ENCODE measurements around the gene PTPRG. TPM values are rescaled to one million over a fixed set of nuclear protein-coding genes. Genes with fewer than 3 reads are reported as not detected.
A peak's percentile ranks its signal among the peaks of the same experiment; 100 is the strongest.

Gene PTPRG
- total and polyA plus RNA-seq, 11 donors, result 8.0 to 48.5 (median 35.4) TPM

GRCh38 chr3:62260655-62261054, 699.3 kb downstream of the PTPRG start:
- no peaks in the 10 kb centered on the region for H3K27me3 ChIP-seq
- peak overlapping the region in 1 of 12 donors; percentile 6 for H3K27ac ChIP-seq
- 77 to 88% (median 84%) methylated on average over 1 of the region's 1 CpG for WGBS, 4 donors
- DNase-seq (no peak), ATAC-seq (no peak)
- H3K36me3 ChIP-seq, result peaks cover 0 to 39% (median 16%) of the 10 kb centered on the region in 9 donors
- peaks cover 0 to 24% (median 0%) of the 10 kb centered on the region in 12 donors for H3K4me1 ChIP-seq
- TF ChIP-seq, protein P1, sequence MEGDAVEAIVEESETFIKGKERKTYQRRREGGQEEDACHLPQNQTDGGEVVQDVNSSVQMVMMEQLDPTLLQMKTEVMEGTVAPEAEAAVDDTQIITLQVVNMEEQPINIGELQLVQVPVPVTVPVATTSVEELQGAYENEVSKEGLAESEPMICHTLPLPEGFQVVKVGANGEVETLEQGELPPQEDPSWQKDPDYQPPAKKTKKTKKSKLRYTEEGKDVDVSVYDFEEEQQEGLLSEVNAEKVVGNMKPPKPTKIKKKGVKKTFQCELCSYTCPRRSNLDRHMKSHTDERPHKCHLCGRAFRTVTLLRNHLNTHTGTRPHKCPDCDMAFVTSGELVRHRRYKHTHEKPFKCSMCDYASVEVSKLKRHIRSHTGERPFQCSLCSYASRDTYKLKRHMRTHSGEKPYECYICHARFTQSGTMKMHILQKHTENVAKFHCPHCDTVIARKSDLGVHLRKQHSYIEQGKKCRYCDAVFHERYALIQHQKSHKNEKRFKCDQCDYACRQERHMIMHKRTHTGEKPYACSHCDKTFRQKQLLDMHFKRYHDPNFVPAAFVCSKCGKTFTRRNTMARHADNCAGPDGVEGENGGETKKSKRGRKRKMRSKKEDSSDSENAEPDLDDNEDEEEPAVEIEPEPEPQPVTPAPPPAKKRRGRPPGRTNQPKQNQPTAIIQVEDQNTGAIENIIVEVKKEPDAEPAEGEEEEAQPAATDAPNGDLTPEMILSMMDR (IDR thresholded peaks at IDR 0.05), result no peak
- TF ChIP-seq POLR2A (IDR thresholded peaks at IDR 0.05), result no peak
- no peak overlapping the region for H3K4me3 ChIP-seq
- H3K9me3 ChIP-seq, result no peaks in the 10 kb centered on the region
- intact Hi-C loops (cut with DNase I), result no loop called here

GRCh38 chr3:62261121-62261520, 699.8 kb downstream of the PTPRG start:
- TF ChIP-seq, protein P1 (IDR thresholded peaks at IDR 0.05), result no peak
- no peak for TF ChIP-seq POLR2A (IDR thresholded peaks at IDR 0.05)
- H3K36me3 ChIP-seq, result peaks cover 0 to 35% (median 16%) of the 10 kb centered on the region in 9 donors
- H3K27me3 ChIP-seq, result no peaks in the 10 kb centered on the region
- ATAC-seq (peak; percentile 44 to 77 (median 76)), DNase-seq (no peak)
- no peak overlapping the region for H3K4me3 ChIP-seq
- WGBS, 4 donors, result 51 to 57% (median 54%) methylated on average over 3 of the region's 3 CpGs
- H3K4me1 ChIP-seq, result peaks cover 0 to 20% (median 0%) of the 10 kb centered on the region in 12 donors
- intact Hi-C loops (cut with DNase I), result no loop called here
- no peaks in the 10 kb centered on the region for H3K9me3 ChIP-seq
- H3K27ac ChIP-seq, result peak overlapping the region in 1 of 12 donors; percentile 6

GRCh38 chr3:62261736-62262135, 700.4 kb downstream of the PTPRG start:
- TF ChIP-seq, protein P1 (IDR thresholded peaks at IDR 0.05), result no peak
- no peak for TF ChIP-seq POLR2A (IDR thresholded peaks at IDR 0.05)
- Histone ChIP-seq H3K27ac (no peak overlapping the region), H3K27me3 (no peaks in the 10 kb centered on the region), H3K9me3 (no peaks in the 10 kb centered on the region), H3K36me3 (peaks cover 0 to 36% (median 16%) of the 10 kb centered on the region in 9 donors), H3K4me1 (peaks cover 0 to 19% (median 0%) of the 10 kb centered on the region in 12 donors), H3K4me3 (no peak overlapping the region)
- intact Hi-C loops (cut with DNase I), result no loop called here
- ATAC-seq (no peak), DNase-seq (no peak)
- 77 to 89% (median 83%) methylated on average over 3 of the region's 3 CpGs for WGBS, 4 donors

DNA sequence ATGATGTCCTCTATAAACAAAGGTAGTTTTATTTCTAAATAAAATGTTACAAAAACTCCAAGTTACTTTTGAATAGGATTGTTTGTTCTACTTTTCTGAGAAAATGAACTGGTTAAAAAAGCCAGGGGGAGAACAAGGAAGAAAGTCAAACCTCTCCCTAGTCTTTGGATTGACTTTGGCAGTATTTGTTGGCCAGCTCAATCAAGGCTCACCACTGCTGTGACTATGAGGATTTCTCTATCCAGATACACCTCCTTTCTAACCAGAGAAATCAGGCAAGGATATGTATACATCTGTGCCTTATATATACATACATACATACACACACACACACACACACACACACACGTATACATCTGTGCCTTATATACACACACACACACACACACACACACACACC, 704.2 kb downstream of the PTPRG start:
- no peaks in the 10 kb centered on the region for H3K27me3 ChIP-seq
- intact Hi-C loops (cut with DNase I), result no loop called here
- peaks cover 4 to 74% (median 38%) of the 10 kb centered on the region in 9 donors for H3K36me3 ChIP-seq
- H3K4me3 ChIP-seq, result no peak overlapping the region
- ATAC-seq (no peak), DNase-seq (no peak)
- H3K9me3 ChIP-seq, result no peaks in the 10 kb centered on the region
- 85 to 94% (median 87%) methylated on average over 1 of the region's 1 CpG for WGBS, 4 donors
- TF ChIP-seq POLR2A (IDR thresholded peaks at IDR 0.05), result no peak
- TF ChIP-seq, protein P1 (IDR thresholded peaks at IDR 0.05), result no peak
- peaks cover 0 to 12% (median 0%) of the 10 kb centered on the region in 12 donors for H3K4me1 ChIP-seq
- no peak overlapping the region for H3K27ac ChIP-seq
